H1 (cell line): ENCODE data around the gene GALNT5. TPM values are rescaled to one million over a fixed set of nuclear protein-coding genes. Genes with fewer than 3 reads are reported as not detected.

Source experiments
- CTCF ChIA-PET: fragments of 300-600 bp; sonication (Branson Sonifier 250); formaldehyde crosslinking; loops from one replicate; lab custom pipeline; 2021; ENCODE audit not compliant: partially characterized antibody; lab: Charles Lee
- POLR2A ChIA-PET: fragments of 300-600 bp; sonication (Branson Sonifier 250); formaldehyde crosslinking; loops from one replicate; lab custom pipeline; 2021; ENCODE audit warnings: inconsistent platforms; ENCODE audit not compliant: partially characterized antibody; lab: Charles Lee
- DNase-seq, 2 experiments: peaks; one replicate each; pipeline versions ENCODE4 v3.0.0 to v3.0.0-alpha.2; 2010 to 2022; ENCODE audit warnings: low spot score in 2 of 2, low read depth in 1 of 2, mixed read lengths in 1 of 2
- FAIRE-seq: peaks from 2 replicates; lab custom pipeline; 2011; peaks lifted over from hg19 to GRCh38; lab: Jason Lieb, UNC
- H2AFZ ChIP-seq: 2 replicates; pipeline ENCODE4 v1.8.1; 2012; ENCODE audit warnings: low read length, inconsistent platforms
- H2AK5ac ChIP-seq: 2 replicates; pipeline ENCODE4 v1.6.1; 2013; ENCODE audit warnings: low read depth, low read length
- H2BK120ac ChIP-seq: replicated peaks from 2 replicates; pipeline ENCODE3; 2013; ENCODE audit warnings: low read depth, low read length, inconsistent platforms
- H2BK12ac ChIP-seq: 2 replicates; pipeline ENCODE4 v1.6.1; 2013; ENCODE audit warnings: low read depth, low read length
- H2BK15ac ChIP-seq: 2 replicates; pipeline ENCODE4 v1.6.1; 2013; ENCODE audit warnings: low read length
- H2BK20ac ChIP-seq: 2 replicates; pipeline ENCODE4 v1.6.1; 2013; ENCODE audit warnings: low read length
- H2BK5ac ChIP-seq: 2 replicates; pipeline ENCODE4 v1.6.1; 2013; ENCODE audit warnings: low read depth, low read length
- H3K14ac ChIP-seq: 2 replicates; pipeline ENCODE4 v1.6.1; 2013; ENCODE audit warnings: inconsistent platforms; ENCODE audit not compliant: insufficient read length
- H3K18ac ChIP-seq: 2 replicates; pipeline ENCODE4 v1.6.1; 2013; ENCODE audit warnings: low read length; ENCODE audit errors: extremely low read depth
- H3K23ac ChIP-seq: 2 replicates; pipeline ENCODE4 v1.6.1; 2013; ENCODE audit warnings: inconsistent platforms; ENCODE audit not compliant: insufficient read length
- H3K23me2 ChIP-seq: 2 replicates; pipeline ENCODE4 v1.6.1; 2013; ENCODE audit warnings: low read depth, low read length
- H3K27ac ChIP-seq: 2 replicates; pipeline ENCODE4 v1.6.1; 2011; ENCODE audit warnings: low read depth, low read length, inconsistent platforms
- H3K27me3 ChIP-seq, 4 experiments: replicated peaks in 1 of 4; 1 replicate in 1 of 4; 2 replicates in 3 of 4; pipeline versions ENCODE4 v1.6.1 to v1.8.1; 2011 to 2013; ENCODE audit warnings: low read length in 3 of 4, mild to moderate bottlenecking in 3 of 4, inconsistent platforms in 2 of 4, mixed read lengths in 2 of 4, moderate library complexity in 1 of 4; ENCODE audit not compliant: control insufficient read depth in 3 of 4, insufficient read depth in 3 of 4; ENCODE audit errors: extremely low read depth in 1 of 4
- H3K36me3 ChIP-seq, 4 experiments: 2 replicates each; pipeline versions ENCODE4 v1.6.1 to v1.8.1; 2011 to 2013; ENCODE audit warnings: mild to moderate bottlenecking in 4 of 4, low read length in 3 of 4, moderate library complexity in 2 of 4, control low read depth in 1 of 4, inconsistent platforms in 1 of 4; ENCODE audit not compliant: insufficient read depth in 4 of 4, control insufficient read depth in 2 of 4
- H3K4ac ChIP-seq: replicated peaks from 2 replicates; pipeline ENCODE3; 2013; ENCODE audit warnings: low read length, low read depth, mixed read lengths, inconsistent platforms; ENCODE audit not compliant: insufficient read length
- H3K4me1 ChIP-seq, 4 experiments: replicated peaks in 1 of 4; 1 replicate in 1 of 4; 2 replicates in 3 of 4; pipeline versions ENCODE4 v1.6.1 to v1.8.1; 2011 to 2013; ENCODE audit warnings: low read length in 3 of 4, inconsistent platforms in 2 of 4, mixed read lengths in 1 of 4; ENCODE audit not compliant: insufficient read depth in 4 of 4, control insufficient read depth in 3 of 4
- H3K4me2 ChIP-seq, 2 experiments: 2 replicates each; pipeline versions ENCODE4 v1.6.1 to v1.8.1; 2011 to 2013; ENCODE audit warnings: low read depth in 2 of 2, low read length in 2 of 2, control low read depth in 1 of 2, inconsistent platforms in 1 of 2, mild to moderate bottlenecking in 1 of 2; ENCODE audit not compliant: insufficient read depth in 1 of 2
- H3K4me3 ChIP-seq, 4 experiments: fragments of 200-600, 300-600 bp in 1 of 4; sonication (generic), shearing (Covaris generic), sonication (Bioruptor Twin) in 1 of 4; 2 replicates each; pipeline versions ENCODE4 v1.5.1 to v1.8.1; 2011 to 2016; ENCODE audit warnings: low read length in 4 of 4, low read depth in 3 of 4, control low read depth in 2 of 4, inconsistent platforms in 2 of 4, mild to moderate bottlenecking in 2 of 4, mixed read lengths in 1 of 4, moderate library complexity in 1 of 4; ENCODE audit not compliant: insufficient read depth in 2 of 4; ENCODE audit errors: extremely low read depth in 1 of 4
- H3K56ac ChIP-seq: replicated peaks from 2 replicates; pipeline ENCODE3; 2013; ENCODE audit warnings: low read depth, mild to moderate bottlenecking, mixed read lengths, low read length, inconsistent platforms; ENCODE audit not compliant: insufficient read length
- H3K79me1 ChIP-seq: 2 replicates; pipeline ENCODE4 v1.6.1; 2013; ENCODE audit warnings: low read depth, low read length, control low read depth
- H3K79me2 ChIP-seq, 2 experiments: 2 replicates each; pipeline versions ENCODE4 v1.6.1 to v1.8.1; 2012 to 2013; ENCODE audit warnings: low read length in 2 of 2, mild to moderate bottlenecking in 2 of 2, inconsistent platforms in 1 of 2; ENCODE audit not compliant: insufficient read depth in 2 of 2, control insufficient read depth in 1 of 2
- H3K9ac ChIP-seq, 4 experiments: replicated peaks in 1 of 4; 1 replicate in 1 of 4; 2 replicates in 3 of 4; pipeline versions ENCODE4 v1.6.1 to v1.8.1; 2011 to 2013; ENCODE audit warnings: low read depth in 3 of 4, low read length in 3 of 4, control low read depth in 2 of 4, mild to moderate bottlenecking in 2 of 4, moderate library complexity in 2 of 4, inconsistent platforms in 1 of 4; ENCODE audit errors: extremely low read depth in 1 of 4
- H3K9me3 ChIP-seq, 2 experiments: 2 replicates each; pipeline versions ENCODE4 v1.6.1 to v1.8.1; 2012 to 2013; ENCODE audit warnings: mild to moderate bottlenecking in 2 of 2, moderate library complexity in 2 of 2, control low read depth in 1 of 2, inconsistent platforms in 1 of 2, low read depth in 1 of 2, low read length in 1 of 2, mixed read lengths in 1 of 2; ENCODE audit not compliant: insufficient read depth in 2 of 2
- H4K20me1 ChIP-seq, 2 experiments: replicated peaks in 1 of 2; 2 replicates each; pipeline versions ENCODE3 to v1.8.1; 2011 to 2013; ENCODE audit warnings: inconsistent platforms in 2 of 2, low read length in 2 of 2, mild to moderate bottlenecking in 1 of 2; ENCODE audit not compliant: insufficient read depth in 2 of 2, control insufficient read depth in 1 of 2
- H4K5ac ChIP-seq: 2 replicates; pipeline ENCODE4 v1.6.1; 2013; ENCODE audit warnings: low read length, low read depth, mixed read lengths, inconsistent platforms; ENCODE audit not compliant: insufficient read length
- H4K8ac ChIP-seq: 2 replicates; pipeline ENCODE4 v1.8.0; 2013; ENCODE audit warnings: mild to moderate bottlenecking, moderate library complexity, low read length, inconsistent platforms; ENCODE audit not compliant: insufficient read depth; ENCODE audit errors: extremely low read depth
- H4K91ac ChIP-seq: replicated peaks from 2 replicates; pipeline ENCODE3; 2013; ENCODE audit warnings: low read length, mixed read lengths, inconsistent platforms; ENCODE audit not compliant: insufficient read length
- BCL11A ChIP-seq, 2 experiments: IDR thresholded peaks; one replicate each; pipeline ENCODE4 v1.6.1; 2011; ENCODE audit warnings: low read depth in 2 of 2, low read length in 2 of 2, mild to moderate bottlenecking in 2 of 2
- CHD1 ChIP-seq: IDR thresholded peaks from 2 replicates; pipeline ENCODE4 v1.6.1; 2012; ENCODE audit warnings: low read depth, low read length, improper control_type of control experiment
- CTCF ChIP-seq, 3 experiments: IDR thresholded peaks; 1 replicate in 2 of 3; 2 replicates in 1 of 3; pipeline versions ENCODE4 v1.5.1 to v1.6.1; 2011; ENCODE audit warnings: low read length in 3 of 3, mild to moderate bottlenecking in 3 of 3, inconsistent platforms in 2 of 3, low read depth in 1 of 3, moderate library complexity in 1 of 3; ENCODE audit not compliant: insufficient read depth in 1 of 3; ENCODE audit errors: control extremely low read depth in 1 of 3
- POLR2A ChIP-seq, 2 experiments: IDR thresholded peaks; 1 replicate in 1 of 2; 2 replicates in 1 of 2; pipeline ENCODE4 v1.6.1; 2011; ENCODE audit warnings: low read depth in 2 of 2, low read length in 2 of 2, mild to moderate bottlenecking in 2 of 2; ENCODE audit errors: control extremely low read depth in 1 of 2
- RBBP5 ChIP-seq: IDR thresholded peaks from 2 replicates; pipeline ENCODE4 v1.7.1; 2012; ENCODE audit warnings: low read depth, mild to moderate bottlenecking, inconsistent platforms, low read length, moderate library complexity, borderline replicate concordance
- SAP30 ChIP-seq: fragments of 300-600 bp; sonication (generic); IDR thresholded peaks from 2 replicates; pipeline ENCODE4 v1.7.1; 2012; ENCODE audit warnings: low read length, moderate library complexity, mild to moderate bottlenecking, inconsistent platforms; ENCODE audit not compliant: insufficient read depth, insufficient replicate concordance
- TBP ChIP-seq: IDR thresholded peaks from 2 replicates; pipeline ENCODE4 v1.6.1; 2011; ENCODE audit warnings: low read depth, low read length, improper control_type of control experiment
- WGBS, 2 experiments: shearing (Covaris generic) in 1 of 2; methylation state at CpG; one replicate each; pipeline versions ENCODE4 v1.1.6 to v1.1.7; 2013 to 2015; ENCODE audit warnings: low lambda C conversion rate in 2 of 2, mixed read lengths in 2 of 2, inconsistent platforms in 1 of 2, low coverage in 1 of 2, missing lambda C conversion rate in 1 of 2; ENCODE audit not compliant: insufficient replicate concordance in 2 of 2, insufficient coverage in 1 of 2, insufficient read length in 1 of 2; ENCODE audit errors: extremely low coverage in 1 of 2, missing lambda C conversion rate in 1 of 2; 5-methylcytosine and 5-hydroxymethylcytosine counted together
- polyA plus RNA-seq, 7 experiments: library from polyadenylated mRNA; depleted of rRNA in 3 of 7; stranded (reverse) in 5 of 7; unstranded in 2 of 7; fragments of >200 nt in 5 of 7; fragments of 200-250 nt in 2 of 7; gene quantifications; 1 replicate in 5 of 7; 2 replicates in 1 of 7; 4 replicates in 1 of 7; pipeline versions ENCODE4 v1.2.1 to v1.2.3, GENCODE V29; 2011 to 2013; ENCODE audit warnings: missing spikeins in 2 of 7, mixed read lengths in 2 of 7
- total RNA-seq: library from RNA; stranded (reverse); fragmentation: NEBNext Ultra II Directional; extraction: Animal tissue kit (Norgen Biotek cat#: 25700); gene quantifications from 2 replicates; pipeline ENCODE4 v1.2.1, GENCODE V29; 2021

The GALNT5 gene
- total and polyA plus RNA-seq, 2 of the 8 experiments (the other 6 are each of a cell fraction or from before 2014, with no cell fraction given) = 0.02 to 0.06 TPM

DNA sequence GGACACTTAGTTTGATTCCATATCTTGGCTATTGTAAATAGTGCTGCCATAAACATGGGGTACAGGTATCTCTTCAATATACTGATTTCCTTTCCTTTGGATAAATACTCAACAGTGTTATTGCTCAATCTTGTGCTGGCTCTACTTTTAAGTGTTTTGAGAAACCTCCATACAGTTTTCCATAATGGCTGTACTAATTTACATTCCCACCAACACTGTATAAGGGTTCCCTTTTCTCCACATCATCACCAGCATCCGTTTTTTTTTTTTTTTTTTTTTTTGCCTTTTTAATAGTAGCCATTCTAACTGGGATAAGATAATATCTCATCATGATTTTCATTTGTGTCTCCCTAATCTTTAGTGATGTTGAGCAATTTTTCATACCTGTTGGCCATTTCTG is 29.9 kb upstream of the GALNT5 start:
- Histone ChIP-seq H3K27ac (no peak overlapping the region), H3K56ac (no peak overlapping the region), H3K79me2 (no peaks in the 10 kb centered on the region), H3K4me3 (no peak overlapping the region), H3K14ac (no peak overlapping the region), H4K5ac (no peak overlapping the region), H3K27me3 (no peaks in the 10 kb centered on the region), H2AFZ (no peak overlapping the region), H2BK5ac (no peak overlapping the region), H3K23me2 (no peaks in the 10 kb centered on the region), H3K4ac (no peak overlapping the region), H3K9ac (no peak overlapping the region), H2BK15ac (no peak overlapping the region), H2BK12ac (no peak overlapping the region), H3K9me3 (no peaks in the 10 kb centered on the region), H2BK20ac (no peak overlapping the region), H3K23ac (no peak overlapping the region), H2AK5ac (no peak overlapping the region), H3K4me2 (no peak overlapping the region), H2BK120ac (no peak overlapping the region), H3K18ac (no peak overlapping the region), H4K91ac (no peak overlapping the region), H4K8ac (no peak overlapping the region), H3K79me1 (no peaks in the 10 kb centered on the region), H3K4me1 (no peaks in the 10 kb centered on the region), H3K36me3 (no peaks in the 10 kb centered on the region), H4K20me1 (no peaks in the 10 kb centered on the region)
- POLR2A ChIA-PET = no interaction called here
- TF ChIP-seq CHD1 = no peak
- TF ChIP-seq POLR2A (IDR thresholded peaks at IDR 0.05; ENCODE audit: control extremely low read depth in 1 of 2, low read depth in 2 of 2, low read length in 2 of 2) = no peak
- TF ChIP-seq TBP = no peak
- TF ChIP-seq RBBP5 = no peak
- no peak for TF ChIP-seq CTCF (IDR thresholded peaks at IDR 0.05; ENCODE audit: control extremely low read depth in 1 of 3, insufficient read depth in 1 of 3, low read depth in 1 of 3, low read length in 3 of 3)
- no peak for TF ChIP-seq SAP30
- TF ChIP-seq BCL11A (IDR thresholded peaks at IDR 0.05; ENCODE audit: low read depth in 2 of 2, low read length in 2 of 2) = no peak
- CTCF ChIA-PET = no interaction called here
- FAIRE-seq (no peak), DNase-seq (no peak)
- WGBS, 2 experiments = no CpG with 5 or more reads among the region's 1 CpG
